NAMALWA (cell line): ENCODE data around the gene ESPN.
"Not testable (repeated sequence)": the region's sequence is repeated elsewhere in the genome, so short reads cannot be mapped to it uniquely, and the experiment has no call there.

Source experiments
- DNase-seq: peaks from one replicate; pipeline ENCODE4 v3.0.0-alpha.2; 2015; ENCODE audit warnings: low spot score

The ESPN gene

GRCh38 chr1:6424619-6425593 is at the start of gene ESPN:
TSS of gene ESPN (plus strand) at chr1:6424776. CDS start at chr1:6424956, 180 bp downstream.
- no peak for DNase-seq

DNA sequence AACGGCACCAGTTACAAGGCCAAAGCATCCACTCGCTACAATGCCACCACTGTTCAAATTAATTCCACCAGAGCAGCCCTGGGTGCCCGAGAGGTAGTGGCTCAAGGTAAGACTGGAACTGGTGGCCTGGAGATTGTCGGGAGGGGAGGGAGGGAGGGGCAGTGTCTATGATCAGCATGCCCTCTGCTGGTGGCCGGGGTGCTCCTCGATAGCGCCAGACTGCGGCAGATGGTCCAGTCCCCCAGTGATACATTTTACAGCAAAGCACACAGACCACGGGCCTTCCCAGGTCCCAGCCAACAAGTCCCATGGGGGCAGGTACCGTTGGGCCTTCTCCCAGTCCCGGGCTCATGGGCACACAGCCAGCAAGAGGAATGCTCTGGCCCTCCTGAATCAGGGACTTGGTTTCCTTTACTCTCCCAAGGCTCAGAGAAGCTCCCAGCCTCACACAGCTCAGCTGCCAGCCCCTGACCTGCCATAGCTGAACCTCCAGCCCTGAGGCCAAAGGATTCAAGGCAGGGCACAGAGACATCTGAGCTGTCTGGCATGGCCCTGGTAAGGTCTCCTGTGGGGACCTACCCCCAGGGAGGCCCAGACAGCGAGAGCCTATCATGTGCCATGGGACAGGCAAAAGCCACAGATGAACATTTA is 46.4 kb upstream of the ESPN start:
- peak; percentile 38 for DNase-seq

DNA sequence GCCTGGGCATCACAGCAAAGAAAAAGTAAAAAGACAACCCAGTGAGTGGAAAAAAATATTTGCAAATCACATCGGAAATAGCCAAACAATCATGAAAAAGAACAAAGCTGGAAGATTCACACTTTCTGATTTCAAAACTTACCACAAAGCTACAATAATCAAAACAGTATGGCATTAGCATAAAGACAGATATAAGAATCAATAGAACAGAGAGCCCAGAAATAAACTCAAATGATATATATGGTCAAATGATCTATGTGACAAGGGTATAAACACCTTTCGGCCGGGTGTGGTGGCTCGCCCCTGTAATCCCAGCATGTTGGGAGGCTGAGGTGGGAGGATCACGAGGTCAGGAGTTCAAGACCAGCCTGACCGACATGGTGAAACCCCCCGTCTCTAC is 44.5 kb upstream of the ESPN start:
- DNase-seq, result no peak

- no peak for DNase-seq
Observed at GRCh38 chr1:6384135-6384534, 40.4 kb upstream of the ESPN start.

DNA sequence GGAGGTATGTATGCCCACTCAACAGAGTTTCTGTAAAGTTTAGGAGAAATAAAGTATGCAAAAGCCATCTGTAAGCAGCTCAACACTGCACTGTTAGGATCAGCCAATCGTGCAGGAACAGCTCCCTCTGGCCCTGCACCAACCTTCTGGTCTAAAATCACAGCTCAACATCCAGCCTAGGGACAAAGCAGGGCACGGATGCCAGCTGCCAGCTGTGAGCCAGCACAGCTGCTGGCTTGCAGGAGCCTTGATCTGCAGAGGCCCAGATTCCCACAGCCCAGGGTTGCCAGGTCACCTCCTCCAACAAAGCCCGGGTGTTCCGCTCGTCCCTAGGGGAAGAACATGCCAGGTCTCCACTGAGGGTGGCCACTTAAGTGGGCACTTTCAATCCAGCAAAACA is 39.6 kb upstream of the ESPN start:
- no peak for DNase-seq

GRCh38 chr1:6385488-6386191 is 38.9 kb upstream of the ESPN start:
- no peak for DNase-seq

GRCh38 chr1:6386371-6386949 is 38.1 kb upstream of the ESPN start:
- DNase-seq, result no peak

GRCh38 chr1:6389971-6390370 is 34.6 kb upstream of the ESPN start:
- DNase-seq, result no peak

DNA sequence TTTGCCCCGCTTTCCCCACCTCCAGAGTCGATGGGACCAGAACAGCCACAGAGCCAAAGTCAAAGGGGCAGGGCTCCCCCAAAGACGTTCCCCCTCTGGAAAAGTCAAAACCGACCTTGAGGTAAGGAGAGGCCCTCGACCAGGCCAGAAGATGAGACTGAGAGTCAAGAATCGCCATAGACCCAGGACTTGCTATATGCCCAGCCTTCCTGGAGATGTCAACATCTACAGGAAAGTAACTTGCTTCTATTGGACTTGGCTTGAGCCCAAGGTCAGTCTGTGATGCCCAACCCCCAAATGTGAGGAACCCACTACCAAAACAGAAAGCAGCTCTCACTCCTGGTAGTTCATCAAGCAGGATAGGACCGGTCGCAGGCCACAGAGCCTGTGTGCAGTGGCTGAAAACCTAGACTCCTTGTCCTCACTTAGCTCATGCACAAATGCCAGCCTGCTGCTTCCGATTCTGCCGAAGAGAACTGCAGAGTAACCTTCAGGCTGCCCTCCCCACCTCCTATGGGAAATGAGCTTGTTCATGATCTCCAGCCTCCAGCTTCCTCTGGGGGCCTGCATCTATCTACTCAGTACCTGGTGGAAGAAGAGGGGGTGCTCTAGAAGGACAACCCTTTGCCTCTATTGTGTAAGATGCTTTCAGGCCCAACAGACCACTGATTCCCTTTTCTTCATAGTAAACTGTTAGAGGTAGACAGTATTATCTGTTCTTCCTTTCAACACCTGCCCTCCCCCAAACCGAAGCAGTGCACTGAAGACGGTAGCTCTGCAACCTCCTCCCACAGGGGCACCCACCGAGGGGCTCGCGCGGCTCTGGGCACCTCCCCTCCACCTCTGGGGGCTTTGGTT is 32.4 kb upstream of the ESPN start:
- DNase-seq, result peak; percentile 59

DNA sequence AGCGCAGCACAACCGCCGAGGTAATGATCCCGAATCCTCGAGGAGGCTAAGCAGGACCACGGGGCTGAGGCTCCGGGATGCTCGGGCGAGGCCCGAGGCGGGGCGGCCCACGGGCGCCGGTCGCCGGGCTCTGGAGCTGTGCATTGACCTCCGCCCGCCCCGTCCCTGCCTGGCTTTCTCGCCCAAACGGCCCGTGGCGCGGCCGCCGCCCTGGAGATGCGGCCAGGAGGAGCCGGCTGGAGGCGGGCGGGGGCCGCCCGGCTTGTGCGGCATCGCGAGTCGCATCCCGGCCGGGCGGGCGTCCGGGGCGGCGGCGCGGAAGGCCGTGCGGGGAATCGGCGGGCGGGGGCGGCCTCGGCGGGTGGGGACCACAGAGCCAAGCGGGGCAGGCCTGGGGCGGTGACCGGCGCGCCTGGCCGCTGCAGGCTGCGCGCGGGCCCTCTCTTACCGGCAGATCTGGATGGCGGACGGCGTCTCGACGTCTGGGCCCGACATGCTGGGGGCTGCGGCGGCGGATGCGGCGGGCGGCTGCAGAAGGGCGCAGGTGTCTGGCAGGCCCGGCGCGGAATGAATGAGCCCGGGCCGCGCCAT is 31.7 kb upstream of the ESPN start:
- no peak for DNase-seq

GRCh38 chr1:6393400-6394187 is 31.0 kb upstream of the ESPN start, which contains the start of gene ACOT7:
TSS of gene ACOT7 (minus strand) at chr1:6393767. CDS start at chr1:6393399, 368 bp downstream.
- peak; percentile 96 for DNase-seq

- DNase-seq, result not testable (repeated sequence)
Observed at GRCh38 chr1:6395130-6395529, 29.4 kb upstream of the ESPN start.

GRCh38 chr1:6395781-6396244 is 28.8 kb upstream of the ESPN start:
- DNase-seq, result not testable (repeated sequence)

- DNase-seq, result no peak
Observed at GRCh38 chr1:6396998-6397397, 27.6 kb upstream of the ESPN start.

GRCh38 chr1:6397844-6398441 is 26.6 kb upstream of the ESPN start:
- no peak for DNase-seq

- no peak for DNase-seq
Observed at GRCh38 chr1:6399294-6399693, 25.3 kb upstream of the ESPN start.

DNA sequence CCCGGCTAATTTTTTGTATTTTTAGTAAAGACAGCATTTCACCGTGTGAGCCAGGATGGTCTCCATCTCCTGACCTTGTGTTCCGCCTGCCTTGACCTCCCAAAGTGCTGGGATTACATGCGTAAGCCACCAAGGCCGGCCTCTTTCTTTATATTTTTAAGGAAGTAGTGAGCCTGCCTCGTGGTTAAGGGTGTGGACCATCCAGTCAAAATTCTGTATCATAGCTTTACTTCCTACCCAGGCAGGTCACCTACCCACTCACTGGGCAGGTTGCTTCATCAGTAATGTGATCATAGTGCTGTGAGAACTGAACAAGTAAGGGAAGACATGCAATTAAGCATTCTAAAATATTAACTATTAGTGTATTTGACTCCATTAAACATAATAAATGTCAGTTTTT is 22.9 kb upstream of the ESPN start:
- no peak for DNase-seq

GRCh38 chr1:6408023-6408422 is 16.6 kb upstream of the ESPN start:
- DNase-seq, result no peak

DNA sequence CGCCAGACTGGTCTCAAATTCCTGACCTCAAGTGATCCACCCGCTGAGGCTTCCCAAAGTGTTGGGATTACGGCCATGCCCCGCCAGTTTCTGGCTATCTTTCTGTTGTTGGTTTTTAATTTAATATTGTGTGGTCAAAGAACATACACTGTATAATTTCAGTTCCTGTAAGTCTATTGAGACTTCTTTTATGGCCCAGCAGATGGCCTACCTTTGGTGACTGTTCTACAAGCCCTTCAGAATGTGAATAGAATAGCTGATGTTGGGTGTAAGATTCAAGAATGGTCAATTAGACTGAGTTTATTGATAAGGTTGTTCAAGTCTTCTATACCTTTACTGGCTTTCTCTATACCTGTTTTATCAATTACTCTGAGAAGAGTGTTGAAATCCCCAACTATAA is 15.5 kb upstream of the ESPN start:
- peak; percentile 49 for DNase-seq
